LNCAP (cell line): ENCODE data around the gene NOTCH2.

ENCODE experiments used
- TF ChIP-seq, protein P1 (sequence below): fragments of 450-650 bp; IDR thresholded peaks from 2 replicates; pipeline ENCODE4 v1.5.1; 2017; ENCODE audit warnings: mild to moderate bottlenecking

NOTCH2 gene

DNA sequence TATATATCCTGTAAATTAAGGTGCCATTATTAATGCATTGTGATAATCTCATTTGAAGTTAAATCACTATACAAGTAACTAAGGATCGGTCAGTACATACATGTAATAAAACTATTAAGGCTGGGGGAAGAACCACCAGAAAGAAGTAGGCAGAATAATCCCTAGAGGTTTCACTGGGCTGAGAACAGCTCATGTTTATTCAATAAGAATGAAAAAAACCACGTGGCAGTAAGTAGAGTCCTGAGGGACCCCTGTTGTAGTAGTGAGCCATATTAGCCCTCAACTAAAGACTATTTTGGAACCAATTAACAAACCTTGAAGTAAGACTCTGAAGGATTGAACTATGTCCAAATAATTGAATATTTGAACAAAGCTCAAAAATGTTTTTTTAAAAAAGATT lies 126.2 kb downstream of the NOTCH2 start:
- TF ChIP-seq, protein P1, sequence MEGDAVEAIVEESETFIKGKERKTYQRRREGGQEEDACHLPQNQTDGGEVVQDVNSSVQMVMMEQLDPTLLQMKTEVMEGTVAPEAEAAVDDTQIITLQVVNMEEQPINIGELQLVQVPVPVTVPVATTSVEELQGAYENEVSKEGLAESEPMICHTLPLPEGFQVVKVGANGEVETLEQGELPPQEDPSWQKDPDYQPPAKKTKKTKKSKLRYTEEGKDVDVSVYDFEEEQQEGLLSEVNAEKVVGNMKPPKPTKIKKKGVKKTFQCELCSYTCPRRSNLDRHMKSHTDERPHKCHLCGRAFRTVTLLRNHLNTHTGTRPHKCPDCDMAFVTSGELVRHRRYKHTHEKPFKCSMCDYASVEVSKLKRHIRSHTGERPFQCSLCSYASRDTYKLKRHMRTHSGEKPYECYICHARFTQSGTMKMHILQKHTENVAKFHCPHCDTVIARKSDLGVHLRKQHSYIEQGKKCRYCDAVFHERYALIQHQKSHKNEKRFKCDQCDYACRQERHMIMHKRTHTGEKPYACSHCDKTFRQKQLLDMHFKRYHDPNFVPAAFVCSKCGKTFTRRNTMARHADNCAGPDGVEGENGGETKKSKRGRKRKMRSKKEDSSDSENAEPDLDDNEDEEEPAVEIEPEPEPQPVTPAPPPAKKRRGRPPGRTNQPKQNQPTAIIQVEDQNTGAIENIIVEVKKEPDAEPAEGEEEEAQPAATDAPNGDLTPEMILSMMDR = no peak

DNA sequence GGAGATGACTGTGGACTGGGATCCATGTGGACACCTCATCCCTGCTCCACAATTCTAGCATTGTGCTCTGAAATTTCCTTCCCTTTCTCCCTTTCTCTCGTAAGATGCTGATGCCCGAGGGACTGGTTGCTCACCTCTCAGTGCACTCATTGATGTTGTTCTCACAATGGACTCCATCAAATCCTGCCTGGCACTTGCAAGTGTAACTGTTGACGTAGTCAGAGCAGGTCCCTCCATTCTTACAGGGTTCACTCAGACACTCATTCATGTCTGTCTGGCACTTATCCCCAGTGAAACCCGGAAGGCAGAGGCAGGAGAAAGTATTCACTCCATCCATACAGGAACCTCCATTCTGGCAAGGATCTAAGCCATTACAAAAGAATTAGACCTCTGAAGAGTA lies 128.1 kb downstream of the NOTCH2 start:
- TF ChIP-seq, protein P1 = no peak

DNA sequence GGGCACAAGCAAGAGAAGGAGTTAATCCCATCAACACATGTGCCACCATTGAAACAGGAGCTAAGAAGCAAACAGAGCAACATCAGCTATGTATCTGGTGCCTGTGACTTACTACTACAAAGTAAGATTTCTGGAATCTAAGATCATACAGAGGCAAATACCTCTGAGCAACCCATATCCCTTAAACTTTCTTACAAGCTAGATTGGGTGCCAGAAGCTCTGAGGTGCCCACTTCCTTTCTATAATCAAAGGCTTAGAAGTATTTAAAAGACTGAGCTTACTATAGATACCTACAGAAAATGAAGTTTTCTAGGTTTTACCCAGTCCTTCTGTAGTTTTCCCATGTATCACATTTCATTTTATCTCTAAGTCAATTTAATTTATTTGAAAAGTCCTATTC lies 128.8 kb downstream of the NOTCH2 start:
- TF ChIP-seq, protein P1 = no peak

DNA sequence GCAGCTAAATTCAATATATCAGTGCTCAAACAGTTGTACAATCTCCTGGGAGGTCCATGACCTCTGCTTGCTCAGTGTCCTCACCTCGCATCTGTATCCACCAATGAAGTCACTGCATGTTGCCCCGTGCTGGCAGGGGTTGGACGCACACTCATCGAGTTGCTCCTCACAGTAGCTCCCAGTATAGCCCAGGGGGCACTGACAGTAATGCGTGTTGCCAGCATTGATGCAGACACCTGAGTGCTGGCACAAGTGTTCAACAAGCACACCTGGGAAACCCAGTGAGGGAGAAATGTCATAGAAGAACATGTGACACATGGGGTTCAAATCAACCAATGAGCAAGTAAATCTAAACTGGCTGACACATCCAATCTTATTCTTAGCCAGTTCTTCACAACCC lies 132.3 kb downstream of the NOTCH2 start:
- TF ChIP-seq, protein P1 = no peak

DNA sequence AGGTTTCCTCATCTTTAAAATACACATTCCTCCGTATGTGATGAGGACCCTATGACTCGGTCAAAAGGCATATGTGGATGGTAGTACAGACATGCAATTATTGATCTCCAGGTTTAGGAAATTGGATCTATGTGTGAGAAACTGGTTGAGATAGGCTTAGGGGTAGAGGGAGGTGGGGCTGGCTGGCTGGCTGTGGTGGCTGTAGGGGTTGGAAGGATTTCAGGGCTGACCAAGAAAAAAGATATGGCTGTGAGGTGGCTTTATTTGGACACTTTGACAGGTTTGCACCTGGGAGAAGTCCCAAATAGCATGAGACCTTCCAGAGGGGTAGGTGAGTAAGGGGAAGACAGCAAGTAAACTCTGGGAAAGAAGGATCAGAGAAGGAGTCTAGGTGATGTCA lies 133.5 kb downstream of the NOTCH2 start:
- TF ChIP-seq, protein P1 = no peak

DNA sequence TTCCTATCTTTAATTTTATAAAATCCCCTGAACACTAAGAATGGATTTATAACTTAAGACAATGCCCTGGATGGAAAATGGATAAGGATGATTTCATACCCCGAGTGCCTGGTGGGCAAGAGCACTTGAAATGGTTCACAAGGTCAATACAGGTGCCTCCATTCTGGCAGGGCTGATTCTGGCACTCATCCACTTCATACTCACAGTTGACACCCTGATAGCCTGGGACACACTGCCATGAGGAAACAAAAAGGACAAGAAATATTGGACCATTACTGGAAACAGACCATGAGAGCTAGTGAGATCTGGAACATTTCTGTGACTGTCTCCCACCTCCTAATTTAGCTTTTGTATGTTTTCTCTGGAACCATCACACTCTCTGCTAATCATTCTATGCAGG lies 134.1 kb downstream of the NOTCH2 start:
- TF ChIP-seq, protein P1 = no peak

DNA sequence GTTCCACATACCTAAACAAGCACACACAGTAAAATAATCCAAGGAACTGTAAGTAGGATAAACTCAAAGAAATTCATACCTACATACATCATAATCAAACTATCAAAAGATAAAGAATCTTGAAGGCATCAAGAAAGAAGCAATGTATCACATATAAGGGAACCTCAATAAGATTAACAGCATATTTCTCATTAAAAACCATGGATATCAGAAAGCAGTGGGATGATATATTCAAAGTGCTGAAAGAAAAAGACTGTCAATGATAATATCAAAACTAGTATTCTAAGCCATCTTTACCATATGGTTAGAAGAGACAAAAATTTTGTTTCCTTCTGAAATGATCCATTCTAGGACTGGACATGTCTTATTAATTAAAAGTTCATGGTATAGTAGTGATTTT lies 136.1 kb downstream of the NOTCH2 start:
- TF ChIP-seq, protein P1 = no peak

DNA sequence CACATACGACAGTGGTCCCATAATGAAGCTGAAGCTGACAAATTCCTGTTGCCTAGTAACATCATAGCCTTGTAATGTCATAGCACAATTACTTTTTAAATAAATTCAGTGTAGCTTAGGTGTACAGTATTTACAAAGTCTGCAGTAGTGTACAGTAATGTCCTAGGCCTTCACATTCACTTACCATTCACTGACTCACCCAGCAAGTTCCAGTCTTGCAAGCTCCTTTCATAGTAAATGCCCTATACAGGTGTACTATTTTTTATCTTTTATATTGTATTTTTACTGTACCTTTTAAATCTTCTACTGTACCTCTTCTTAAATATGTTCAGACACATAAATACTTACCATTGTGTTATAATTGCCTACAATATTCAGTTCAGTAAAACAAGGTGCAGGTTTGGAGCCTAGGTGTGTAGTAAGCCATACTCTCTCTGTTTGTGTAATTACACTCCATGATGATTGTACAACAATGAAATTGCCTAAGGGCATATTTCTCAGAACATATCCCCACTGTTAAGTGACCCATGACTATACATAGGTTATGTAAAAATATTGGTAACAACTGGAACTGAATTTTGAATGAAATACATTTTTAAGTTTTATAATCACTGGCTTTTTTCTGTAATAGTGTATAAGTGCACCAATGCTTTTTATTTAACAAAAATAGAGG lies 139.7 kb downstream of the NOTCH2 start:
- TF ChIP-seq, protein P1 = no peak
